ENCODE data around the gene BAG5. TPM values are rescaled to one million over a fixed set of nuclear protein-coding genes. Genes with fewer than 3 reads are reported as not detected.

Gene BAG5
- total RNA-seq, 1 experiment from 2014 or later: 27.0 TPM

- TF ChIP-seq CTCF (IDR thresholded peaks at IDR 0.05 in 2 of 3, conservative IDR thresholded peaks at IDR 0.05 in 1 of 3; ENCODE audit: borderline replicate concordance in 1 of 3, insufficient read depth in 1 of 3, low read depth in 2 of 3, low read length in 2 of 3): no peak
- no peak for TF ChIP-seq RAD21 (IDR thresholded peaks at IDR 0.05; ENCODE audit: low read depth)
- no peak for TF ChIP-seq CEBPB (IDR thresholded peaks at IDR 0.05; ENCODE audit: low read depth)
- no peak for TF ChIP-seq SP1 (IDR thresholded peaks at IDR 0.05; ENCODE audit: low read depth)
- no peak for TF ChIP-seq CBX3 (IDR thresholded peaks at IDR 0.05; ENCODE audit: low read depth)
- no peak for TF ChIP-seq POLR2AphosphoS5 (IDR thresholded peaks at IDR 0.05; ENCODE audit: low read depth, low read length)
- no peak for TF ChIP-seq ZNF274 (IDR thresholded peaks at IDR 0.05; ENCODE audit: low read depth, low read length)
- TF ChIP-seq EGR1 (IDR thresholded peaks at IDR 0.05; ENCODE audit: low read depth): no peak
- TF ChIP-seq SIN3A (IDR thresholded peaks at IDR 0.05; ENCODE audit: low read depth): no peak
- no peak for TF ChIP-seq JUND (IDR thresholded peaks at IDR 0.05)
- no peak for TF ChIP-seq REST (IDR thresholded peaks at IDR 0.05; ENCODE audit: low read depth)
- TF ChIP-seq POLR2A (IDR thresholded peaks at IDR 0.05; ENCODE audit: borderline replicate concordance, extremely low read depth, insufficient read depth, insufficient read length): no peak
- no peak for TF ChIP-seq TCF7L2 (IDR thresholded peaks at IDR 0.05; ENCODE audit: borderline replicate concordance, extremely low read depth, insufficient read depth, insufficient read length)
- no peak overlapping the region for H3K4me3 ChIP-seq (replicated peaks in 1 of 2; ENCODE audit: low read depth in 1 of 2, low read length in 2 of 2)
- ATAC-seq (no peak), DNase-seq (ENCODE audit: low read depth, low spot score) (no peak)
- H3K27me3 ChIP-seq (ENCODE audit: insufficient read depth, low read length): no peaks in the 10 kb centered on the region
- H3K9ac ChIP-seq (ENCODE audit: low read length): no peak overlapping the region
- H3K9me2 ChIP-seq (ENCODE audit: insufficient read depth): no peaks in the 10 kb centered on the region
- H3K4me1 ChIP-seq (ENCODE audit: control insufficient read depth in 1 of 2, insufficient read depth in 2 of 2, low read length in 2 of 2): peaks cover 9 to 18% of the 10 kb centered on the region in 2 experiments
- intact Hi-C loops (cut with micrococcal nuclease): no loop called here
- H3K4me2 ChIP-seq (ENCODE audit: low read length): no peak overlapping the region
- H2AFZ ChIP-seq (ENCODE audit: low read depth, low read length, poor library complexity, severe bottlenecking): no peak overlapping the region
- H3K36me3 ChIP-seq (ENCODE audit: control insufficient read depth in 1 of 2, insufficient read depth in 2 of 2, low read length in 2 of 2): peaks cover 13 to 27% of the 10 kb centered on the region in 2 experiments; a peak in 3 of 4 replicates
- H3K27ac ChIP-seq (ENCODE audit: low read depth, low read length): no peak overlapping the region
- H4K20me1 ChIP-seq (ENCODE audit: insufficient read depth): peaks cover 10% of the 10 kb centered on the region; the same call in 1 of the 2 replicates
- BruUV-seq (replicated peaks): no TSS peak
- ChIA-PET CTCF (no interaction called here), RAD21 (ENCODE audit: low non-redundant PET in 1 of 2, low total read pairs in 2 of 2, uncharacterized antibody in 2 of 2, unreplicated experiment in 2 of 2) (no interaction called here), POLR2A (interaction anchor here (0.7 kb wide), 1 partner anchor 244 kb away, joined by 7 read pairs; no protein-coding TSS in a partner anchor)
- H3K79me2 ChIP-seq (ENCODE audit: insufficient read depth, low read length): peaks cover 78% of the 10 kb centered on the region
- H3K9me3 ChIP-seq (ENCODE audit: control insufficient read depth in 1 of 2, insufficient read depth in 1 of 2, low read depth in 1 of 2, low read length in 2 of 2): no peaks in the 10 kb centered on the region
These were observed 2.7 kb downstream of the BAG5 start for GRCh38 chr14:103559766-103560165.
